Ecto neural progenitor cell (in vitro differentiated cells): Measurements from ENCODE around the gene RRP36.

Source experiments
- DNase-seq: peaks from one replicate; pipeline ENCODE4 v3.0.0-alpha.2; 2018; ENCODE audit warnings: low spot score

RRP36 gene

DNA sequence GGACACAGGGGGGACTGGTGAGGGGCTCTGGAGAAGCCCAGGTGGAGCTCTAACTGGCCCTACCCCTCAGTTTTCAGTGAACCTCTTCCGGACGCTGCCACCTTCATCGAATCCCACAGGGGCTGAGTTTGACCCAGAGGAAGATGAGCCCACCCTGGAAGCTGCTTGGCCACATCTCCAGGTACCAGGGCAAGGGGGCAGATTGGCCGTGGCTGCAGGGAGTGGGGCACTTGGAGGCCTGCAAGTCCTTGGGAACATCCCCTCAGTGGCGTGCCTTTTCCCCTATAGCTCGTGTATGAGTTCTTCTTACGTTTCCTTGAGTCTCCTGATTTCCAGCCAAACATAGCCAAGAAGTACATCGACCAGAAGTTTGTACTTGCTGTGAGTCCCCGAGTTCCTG is 14.3 kb upstream of the RRP36 start:
- no peak for DNase-seq

- no peak for DNase-seq
Measured at GRCh38 chr6:43009124-43009523, 12.3 kb upstream of the RRP36 start.

DNA sequence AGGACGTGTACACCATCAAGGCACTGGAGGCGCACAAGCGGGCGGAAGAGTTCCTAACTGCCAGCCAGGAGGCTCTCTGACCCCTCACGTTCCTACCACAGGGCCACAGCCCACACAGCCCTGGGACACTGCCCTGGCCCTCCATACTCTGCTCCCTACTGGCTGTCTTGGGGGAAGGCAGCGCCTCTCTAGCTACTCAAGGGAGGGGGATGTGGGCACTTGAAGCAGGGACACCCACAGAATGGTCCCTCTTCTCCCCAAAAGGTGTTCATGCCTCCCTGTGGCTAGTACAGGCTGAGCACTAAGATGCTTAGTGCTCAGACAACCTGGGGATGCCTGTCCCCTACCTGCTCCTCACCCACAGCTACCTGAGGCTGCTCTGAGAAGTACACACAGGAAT is 10.2 kb upstream of the RRP36 start:
- no peak for DNase-seq

DNA sequence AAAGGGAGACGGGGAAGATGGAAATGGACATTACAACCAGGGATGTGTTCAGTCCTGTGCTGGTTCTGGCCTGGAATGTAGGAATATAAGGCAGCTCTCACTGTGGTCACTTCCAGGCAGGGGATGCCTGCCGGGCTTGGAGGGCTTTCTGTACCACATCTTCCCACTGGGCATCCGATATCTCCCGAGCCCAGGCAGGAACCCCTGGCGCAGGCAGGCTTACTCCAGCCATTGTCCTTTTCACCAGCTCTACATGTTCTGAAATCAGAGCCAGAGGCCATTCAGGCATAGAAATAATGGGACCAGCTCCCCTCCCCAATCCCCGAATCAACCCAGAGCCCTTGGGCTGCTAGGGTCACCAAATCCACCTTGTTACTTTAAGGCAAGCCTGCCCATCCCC is 9.1 kb upstream of the RRP36 start:
- no peak for DNase-seq

- no peak for DNase-seq
Measured at GRCh38 chr6:43013097-43013842, 8.2 kb upstream of the RRP36 start.

DNA sequence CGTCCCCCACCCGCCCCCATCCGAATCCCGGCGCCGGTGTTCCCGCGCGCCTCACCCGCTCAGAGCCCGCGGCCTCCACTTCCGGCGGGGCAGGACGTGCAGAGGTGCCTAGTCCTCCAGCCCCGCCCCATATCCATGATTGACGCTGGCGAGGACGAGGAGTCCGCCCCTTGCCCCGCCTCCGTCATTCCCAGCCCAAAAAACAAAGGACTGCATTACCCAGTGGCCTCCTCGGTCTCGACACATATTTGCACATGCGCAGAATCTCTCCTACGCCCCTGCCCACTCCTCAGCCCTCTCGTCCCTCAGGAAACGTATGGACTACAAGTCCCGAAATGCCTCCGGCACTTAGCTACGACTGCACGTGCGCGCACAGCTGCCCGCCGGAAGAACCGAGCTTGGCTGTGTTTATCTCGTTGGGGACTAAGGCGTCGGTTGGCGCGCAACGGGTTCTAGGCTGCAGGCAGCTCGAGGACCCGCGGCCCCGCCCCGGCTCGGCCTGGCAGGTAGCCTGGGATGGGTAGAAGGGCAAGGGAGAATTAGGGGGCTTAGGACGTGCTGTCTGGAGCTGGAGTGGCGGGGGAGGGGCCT is 7.5 kb upstream of the RRP36 start, which contains the start of the genes KLHDC3 and MEA1:
Gene KLHDC3 (plus strand): TSS at position 407 of the 591 bp plus-strand sequence. CDS start 2,944 bp downstream, outside the sequence.
Gene MEA1 (minus strand): TSS at position 104 of the 591 bp plus-strand sequence. CDS start 133 bp downstream, outside the sequence.
- DNase-seq, result peak; percentile 99

DNA sequence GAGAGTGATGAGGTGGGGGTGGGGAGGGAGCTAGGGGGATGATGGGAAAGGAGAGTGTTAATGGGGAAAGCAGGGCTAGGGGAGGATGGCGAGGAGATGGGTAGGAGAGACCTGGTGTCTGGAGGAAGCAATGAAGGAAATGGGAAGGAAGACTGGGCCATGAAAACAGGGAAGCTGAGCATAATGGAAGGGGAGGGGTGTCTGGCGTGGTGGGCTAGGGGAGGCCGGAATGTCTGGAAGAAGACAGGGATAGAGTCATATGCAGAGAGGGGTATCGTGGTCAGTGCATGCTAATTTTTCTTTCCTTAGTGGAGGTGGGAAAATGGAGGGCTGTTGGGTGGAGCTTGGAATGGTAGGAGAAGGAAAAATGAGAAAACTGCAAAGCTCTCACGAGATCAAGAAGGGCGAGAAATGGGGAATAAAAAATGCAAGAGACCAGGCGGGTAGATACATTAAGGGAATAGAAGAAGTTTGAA is 7.0 kb upstream of the RRP36 start:
- no peak for DNase-seq

DNA sequence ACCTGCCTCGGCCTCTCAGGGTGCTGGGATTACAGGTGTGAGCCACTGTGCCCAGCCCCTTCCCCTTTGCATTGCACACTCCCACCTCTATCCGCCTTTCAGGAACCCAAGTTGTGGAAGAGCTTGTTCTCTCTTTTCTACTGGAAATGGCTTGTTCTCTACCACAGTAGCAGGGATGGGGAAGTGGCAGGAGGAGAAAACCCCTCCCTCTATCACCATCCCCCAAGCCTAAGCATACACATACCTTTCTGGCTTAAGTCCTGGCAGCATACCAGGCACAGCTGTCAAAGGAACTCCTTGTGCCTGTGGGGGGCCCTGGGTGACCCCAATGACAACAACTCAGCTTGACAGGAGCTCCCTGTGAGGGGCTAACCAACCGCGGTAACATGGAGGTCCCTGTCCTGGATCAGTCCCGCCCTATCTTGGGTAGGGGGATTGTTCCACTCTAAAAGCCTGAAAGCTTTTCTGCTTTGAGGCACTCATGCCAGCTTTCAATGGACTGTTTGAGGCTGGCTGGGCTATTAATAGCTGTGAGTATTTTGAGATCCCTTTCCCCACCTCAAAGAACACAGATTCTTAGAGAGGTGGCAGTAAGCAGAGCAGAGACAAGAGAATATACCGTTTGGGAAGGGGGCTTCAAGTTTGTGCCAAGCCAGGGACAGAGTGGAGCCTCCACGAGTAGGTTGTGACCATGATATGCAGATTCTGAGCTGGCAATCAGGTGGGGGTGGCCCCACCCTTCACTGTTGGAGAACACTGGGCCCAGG is 5.1 kb upstream of the RRP36 start:
- DNase-seq, result no peak

- no peak for DNase-seq
Measured at GRCh38 chr6:43016943-43017334, 4.5 kb upstream of the RRP36 start.

- no peak for DNase-seq
Measured at GRCh38 chr6:43019152-43019551, 2.3 kb upstream of the RRP36 start.

- DNase-seq, result no peak
Measured at GRCh38 chr6:43020052-43020705, 1.2 kb upstream of the RRP36 start.

- no peak for DNase-seq
Measured at GRCh38 chr6:43020847-43021246, 576 bp upstream of the RRP36 start.

DNA sequence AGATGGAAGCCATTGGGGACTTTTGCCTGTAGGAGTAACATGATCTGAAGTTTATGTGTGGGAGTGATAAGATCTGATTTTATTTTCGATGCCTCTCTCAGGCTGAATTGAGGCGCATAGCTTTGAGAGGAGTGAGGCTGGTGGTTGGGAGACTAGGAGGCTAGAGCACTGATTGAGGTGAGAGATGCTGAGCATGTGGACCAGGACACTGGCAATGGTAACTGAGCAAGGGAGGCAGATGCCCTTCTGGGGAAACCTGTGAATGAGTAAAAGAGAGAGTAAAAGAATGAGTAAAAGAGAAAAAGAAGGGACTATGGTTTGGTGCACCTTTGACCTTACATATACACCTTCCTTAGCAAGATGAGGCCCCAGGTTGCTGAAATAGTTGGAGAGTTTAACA is 3.0 kb downstream of the RRP36 start:
- DNase-seq, result no peak

DNA sequence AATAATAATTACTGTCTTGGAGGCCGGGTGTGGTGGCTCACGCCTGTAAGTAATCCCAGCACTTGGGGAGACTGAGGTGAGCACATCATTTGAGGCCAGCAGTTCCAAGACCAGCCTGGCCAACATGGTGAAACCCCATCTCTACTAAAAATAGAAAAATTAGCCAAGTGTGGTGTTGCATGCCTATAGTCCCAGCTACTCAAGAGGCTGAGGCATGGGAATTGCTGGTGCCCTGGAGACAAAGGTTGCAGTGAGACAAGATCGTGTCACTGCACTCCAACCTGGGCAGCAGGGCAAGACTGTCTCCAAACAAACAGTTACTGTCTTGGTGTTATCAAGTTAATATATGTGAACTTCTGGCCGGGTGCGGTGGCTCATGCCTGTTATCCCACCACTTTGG is 4.9 kb downstream of the RRP36 start:
- no peak for DNase-seq

- no peak for DNase-seq
Measured at GRCh38 chr6:43029120-43029519, 7.7 kb downstream of the RRP36 start.

DNA sequence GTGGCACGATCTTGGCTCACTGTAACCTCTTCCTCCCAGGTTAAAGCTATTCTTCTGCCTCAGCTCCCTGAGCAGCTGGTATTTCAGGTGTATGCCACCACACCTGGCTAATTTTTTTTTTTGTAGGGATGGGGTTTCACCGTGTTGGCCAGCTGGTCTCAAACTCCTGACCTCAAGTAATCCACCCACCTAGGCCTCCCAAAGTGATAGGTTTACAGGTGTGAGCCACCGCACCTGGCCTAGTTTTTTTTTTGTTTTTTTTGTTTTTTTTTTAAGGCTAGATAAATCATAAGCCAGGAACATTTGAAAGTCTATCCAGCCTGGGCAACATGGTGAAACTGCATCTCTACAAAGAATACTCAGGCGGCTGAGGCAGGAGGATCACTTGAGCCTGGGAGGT is 10.9 kb downstream of the RRP36 start:
- no peak for DNase-seq

- DNase-seq, result no peak
Measured at GRCh38 chr6:43033496-43034189, 12.2 kb downstream of the RRP36 start.

GRCh38 chr6:43034190-43034525 is 12.7 kb downstream of the RRP36 start:
- no peak for DNase-seq

DNA sequence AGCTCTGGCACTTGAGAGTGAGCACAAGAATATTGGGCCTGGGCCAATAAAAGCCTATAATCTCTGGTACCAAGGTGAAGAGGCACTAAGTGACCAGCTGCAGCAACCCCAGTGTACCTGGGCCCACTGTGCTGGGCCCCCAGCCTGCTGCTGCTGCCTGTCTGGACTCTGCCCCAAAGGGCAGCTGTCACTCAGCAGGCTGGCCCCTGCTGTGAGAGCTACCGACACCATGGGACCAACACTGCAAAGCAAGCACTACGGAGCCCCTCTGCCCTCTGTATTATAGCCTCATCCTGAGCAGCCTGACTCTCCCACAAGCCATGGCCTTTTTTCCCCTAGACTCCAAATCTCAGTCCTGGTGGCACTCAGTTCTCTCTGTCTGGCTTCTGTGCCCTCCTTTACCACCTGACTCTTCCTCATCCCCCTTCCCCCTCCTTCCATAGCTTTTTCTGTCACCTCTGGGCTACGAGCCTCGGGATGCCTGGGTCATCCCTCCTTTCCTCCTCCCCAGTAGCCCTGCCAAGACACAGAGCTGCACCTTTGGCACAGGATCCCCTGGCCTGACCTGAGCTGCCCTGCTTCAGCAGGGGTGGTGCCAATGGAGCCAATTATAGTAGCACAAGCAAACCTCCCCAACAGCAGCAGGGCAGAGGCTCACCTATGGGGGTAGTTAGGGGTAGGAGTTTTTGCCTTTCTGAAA is 14.2 kb downstream of the RRP36 start:
- DNase-seq, result no peak

DNA sequence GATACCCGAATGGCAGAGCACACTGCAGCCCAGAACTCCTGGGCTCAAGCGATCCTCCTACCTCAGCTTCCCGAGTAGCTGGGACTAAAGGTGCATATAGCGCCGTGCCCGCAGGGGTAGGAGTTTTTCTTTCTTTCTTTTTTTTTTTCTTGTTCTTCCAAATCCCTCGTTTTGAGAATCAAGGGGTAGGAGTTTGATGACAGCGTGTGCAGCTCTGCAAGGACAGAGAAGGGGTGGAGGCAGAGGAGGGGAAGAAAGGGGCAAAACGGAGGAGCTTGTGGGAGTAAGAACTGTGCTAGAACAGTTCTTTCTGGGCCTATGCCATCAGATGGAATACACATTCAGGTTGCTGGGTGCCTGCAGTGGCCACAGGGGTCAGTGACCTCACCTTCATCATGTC is 15.3 kb downstream of the RRP36 start:
- DNase-seq, result no peak

DNA sequence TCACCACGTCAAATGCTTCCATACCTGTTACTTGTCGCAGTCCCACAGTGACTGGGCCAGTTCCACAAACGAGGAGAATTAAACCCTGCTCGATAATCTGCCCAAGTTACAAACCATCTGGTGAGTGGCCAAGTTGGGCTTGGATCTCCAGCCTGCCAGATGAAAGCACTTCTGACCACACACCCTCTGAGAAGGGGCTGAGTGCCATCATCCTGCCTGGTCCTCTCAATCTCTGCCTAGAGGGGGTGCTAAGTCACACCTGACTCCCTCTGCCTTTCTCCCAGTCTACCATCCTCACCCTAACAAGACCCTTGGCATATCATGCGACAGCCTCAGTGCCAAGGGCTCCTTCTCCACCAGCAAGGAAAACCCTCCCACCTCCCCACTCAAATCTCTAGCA is 15.8 kb downstream of the RRP36 start:
- no peak for DNase-seq
